ENCODE data around the gene SAFB2.

GRCh38 chr19:5586300-5587070 is 36.1 kb downstream of the SAFB2 start:
- TF ChIP-seq, protein P1, sequence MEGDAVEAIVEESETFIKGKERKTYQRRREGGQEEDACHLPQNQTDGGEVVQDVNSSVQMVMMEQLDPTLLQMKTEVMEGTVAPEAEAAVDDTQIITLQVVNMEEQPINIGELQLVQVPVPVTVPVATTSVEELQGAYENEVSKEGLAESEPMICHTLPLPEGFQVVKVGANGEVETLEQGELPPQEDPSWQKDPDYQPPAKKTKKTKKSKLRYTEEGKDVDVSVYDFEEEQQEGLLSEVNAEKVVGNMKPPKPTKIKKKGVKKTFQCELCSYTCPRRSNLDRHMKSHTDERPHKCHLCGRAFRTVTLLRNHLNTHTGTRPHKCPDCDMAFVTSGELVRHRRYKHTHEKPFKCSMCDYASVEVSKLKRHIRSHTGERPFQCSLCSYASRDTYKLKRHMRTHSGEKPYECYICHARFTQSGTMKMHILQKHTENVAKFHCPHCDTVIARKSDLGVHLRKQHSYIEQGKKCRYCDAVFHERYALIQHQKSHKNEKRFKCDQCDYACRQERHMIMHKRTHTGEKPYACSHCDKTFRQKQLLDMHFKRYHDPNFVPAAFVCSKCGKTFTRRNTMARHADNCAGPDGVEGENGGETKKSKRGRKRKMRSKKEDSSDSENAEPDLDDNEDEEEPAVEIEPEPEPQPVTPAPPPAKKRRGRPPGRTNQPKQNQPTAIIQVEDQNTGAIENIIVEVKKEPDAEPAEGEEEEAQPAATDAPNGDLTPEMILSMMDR (IDR thresholded peaks at IDR 0.05) = no peak
- TF ChIP-seq POLR2A (IDR thresholded peaks at IDR 0.05) = no peak
